GM19240 (cell line): ENCODE data around the gene CEACAM5.
"Not testable (repeated sequence)": the region's sequence is repeated elsewhere in the genome, so short reads cannot be mapped to it uniquely, and the experiment has no call there.

Experiments
- DNase-seq: peaks from one replicate; pipeline ENCODE4 v3.0.0; 2011; ENCODE audit warnings: low spot score; ENCODE audit not compliant: insufficient read length

The CEACAM5 gene

GRCh38 chr19:41700381-41701195 is 7.8 kb upstream of the CEACAM5 start:
- DNase-seq: no peak

GRCh38 chr19:41701401-41702075 is 6.9 kb upstream of the CEACAM5 start:
- DNase-seq: no peak

- no peak for DNase-seq
Observed at GRCh38 chr19:41702171-41702651, 6.2 kb upstream of the CEACAM5 start.

GRCh38 chr19:41703602-41704293 is 4.7 kb upstream of the CEACAM5 start:
- DNase-seq: no peak

- no peak for DNase-seq
Observed at GRCh38 chr19:41705393-41706174, 2.8 kb upstream of the CEACAM5 start.

- DNase-seq: peak; percentile 80
Observed at GRCh38 chr19:41706741-41707501, 1.5 kb upstream of the CEACAM5 start.

GRCh38 chr19:41707502-41707812 is 969 bp upstream of the CEACAM5 start:
- no peak for DNase-seq

- no peak for DNase-seq
Observed at GRCh38 chr19:41707871-41708371, 505 bp upstream of the CEACAM5 start.

- not testable (repeated sequence) for DNase-seq
Observed at GRCh38 chr19:41709516-41709915, 1.1 kb downstream of the CEACAM5 start.

GRCh38 chr19:41709951-41710645 is 1.7 kb downstream of the CEACAM5 start:
- DNase-seq: no peak

GRCh38 chr19:41711376-41712261 is 3.2 kb downstream of the CEACAM5 start:
- no peak for DNase-seq

- no peak for DNase-seq
Observed at GRCh38 chr19:41714598-41714997, 6.2 kb downstream of the CEACAM5 start.

GRCh38 chr19:41718761-41719160 is 10.3 kb downstream of the CEACAM5 start:
- DNase-seq: no peak

GRCh38 chr19:41720103-41720502 is 11.7 kb downstream of the CEACAM5 start:
- no peak for DNase-seq

GRCh38 chr19:41726493-41726892 is 18.1 kb downstream of the CEACAM5 start:
- no peak for DNase-seq

GRCh38 chr19:41734156-41734555 is 25.7 kb downstream of the CEACAM5 start:
- no peak for DNase-seq

GRCh38 chr19:41734585-41734984 is 26.2 kb downstream of the CEACAM5 start:
- DNase-seq: no peak

GRCh38 chr19:41735071-41735600 is 26.7 kb downstream of the CEACAM5 start:
- DNase-seq: no peak

GRCh38 chr19:41739361-41739760 is 30.9 kb downstream of the CEACAM5 start:
- DNase-seq: no peak
